ENCODE results near the gene RPS6KA2.
"Not testable (repeated sequence)": the region's sequence is repeated elsewhere in the genome, so short reads cannot be mapped to it uniquely, and the experiment has no call there.

Gene RPS6KA2

GRCh38 chr6:166655713-166656229, 28.7 kb upstream of the RPS6KA2 start:
- no peak for DNase-seq

GRCh38 chr6:166655251-166655650, 28.2 kb upstream of the RPS6KA2 start:
- no peak for DNase-seq

- DNase-seq, result no peak
Measured at GRCh38 chr6:166654573-166654972, 27.5 kb upstream of the RPS6KA2 start.

GRCh38 chr6:166653639-166653941, 26.5 kb upstream of the RPS6KA2 start:
- DNase-seq, result no peak

GRCh38 chr6:166650824-166651807, 24.1 kb upstream of the RPS6KA2 start:
- no peak for DNase-seq

- no peak for DNase-seq
Measured at GRCh38 chr6:166650047-166650446, 23.0 kb upstream of the RPS6KA2 start.

GRCh38 chr6:166648846-166649245, 21.8 kb upstream of the RPS6KA2 start:
- no peak for DNase-seq

- no peak for DNase-seq
Measured at GRCh38 chr6:166647896-166648295, 20.8 kb upstream of the RPS6KA2 start.

- no peak for DNase-seq
Measured at GRCh38 chr6:166646716-166647115, 19.7 kb upstream of the RPS6KA2 start.

- no peak for DNase-seq
Measured at GRCh38 chr6:166645896-166646295, 18.8 kb upstream of the RPS6KA2 start.

GRCh38 chr6:166644681-166645080, 17.6 kb upstream of the RPS6KA2 start:
- DNase-seq, result no peak

- DNase-seq, result no peak
Measured at GRCh38 chr6:166643891-166644590, 17.0 kb upstream of the RPS6KA2 start.

GRCh38 chr6:166642646-166643045, 15.6 kb upstream of the RPS6KA2 start:
- DNase-seq, result no peak

- DNase-seq, result peak; percentile 51
Measured at GRCh38 chr6:166640342-166641043, 13.4 kb upstream of the RPS6KA2 start.

GRCh38 chr6:166639921-166640320, 12.9 kb upstream of the RPS6KA2 start:
- no peak for DNase-seq

GRCh38 chr6:166638573-166638964, 11.5 kb upstream of the RPS6KA2 start:
- no peak for DNase-seq

GRCh38 chr6:166637812-166638572, 10.9 kb upstream of the RPS6KA2 start:
- no peak for DNase-seq

GRCh38 chr6:166636934-166637333, 9.9 kb upstream of the RPS6KA2 start:
- DNase-seq, result no peak

- DNase-seq, result no peak
Measured at GRCh38 chr6:166636191-166636933, 9.3 kb upstream of the RPS6KA2 start.

- no peak for DNase-seq
Measured at GRCh38 chr6:166635013-166635970, 8.2 kb upstream of the RPS6KA2 start.

- not testable (repeated sequence) for DNase-seq
Measured at GRCh38 chr6:166634581-166634980, 7.5 kb upstream of the RPS6KA2 start.

All from left hindlimb (tissue), 1 donor.